ENCODE data around the gene DLG2. TPM values are rescaled to one million over a fixed set of nuclear protein-coding genes. Genes with fewer than 3 reads are reported as not detected.
"Not testable (repeated sequence)": the region's sequence is repeated elsewhere in the genome, so short reads cannot be mapped to it uniquely, and the experiment has no call there.

Gene DLG2
- total RNA-seq, 2 experiments from 2014 or later = 6.9 to 8.2 TPM

GRCh38 chr11:85658180-85658579 is 31.0 kb upstream of the DLG2 start:
- Histone ChIP-seq H3K36me3 (ENCODE audit: insufficient read depth, low read length) (peaks cover 94% of the 10 kb centered on the region), H3K9me3 (ENCODE audit: low read length) (no peaks in the 10 kb centered on the region), H2AFZ (ENCODE audit: low read length) (no peak overlapping the region), H3K4me1 (ENCODE audit: insufficient read depth, low read length, poor library complexity, severe bottlenecking) (peaks cover 26% of the 10 kb centered on the region), H4K20me1 (ENCODE audit: insufficient read depth, low read length) (peaks cover 70% of the 10 kb centered on the region), H3K79me2 (ENCODE audit: insufficient read depth, low read depth, low read length) (peaks cover 82% of the 10 kb centered on the region), H3K9me2 (ENCODE audit: insufficient read depth, low read length) (no peaks in the 10 kb centered on the region), H3K4me3 (ENCODE audit: low read depth, low read length, poor library complexity, severe bottlenecking) (no peak overlapping the region), H3K4me2 (ENCODE audit: low read length) (0 out of 2 replicates have a peak overlapping the region, but pooled peaks have one; percentile 9), H3K27ac (ENCODE audit: low read depth, low read length, poor library complexity, severe bottlenecking) (no peak overlapping the region)
- ChIA-PET CTCF (ENCODE audit: unreplicated experiment) (no interaction called here), POLR2A (interaction anchor here (1.6 to 6.8 kb wide), 2 partner anchors 10 to 27 kb away, joined by 4 to 94 read pairs; partner anchors contain the start of gene TMEM126A)
- TF ChIP-seq CTCF (conservative IDR thresholded peaks at IDR 0.05; ENCODE audit: low read length) (no peak), EZH2phosphoT487 (IDR thresholded peaks at IDR 0.05; ENCODE audit: borderline replicate concordance, low read depth, low read length) (no peak)
- no peak for DNase-seq (ENCODE audit: low spot score)
- BruUV-seq (replicated peaks) = no TSS peak
- intact Hi-C loops (cut with micrococcal nuclease; ENCODE audit: unreplicated experiment) = no loop called here

GRCh38 chr11:85656777-85657176 is 29.6 kb upstream of the DLG2 start:
- no peak overlapping the region for H3K4me3 ChIP-seq (ENCODE audit: low read depth, low read length, poor library complexity, severe bottlenecking)
- H3K9me2 ChIP-seq (ENCODE audit: insufficient read depth, low read length) = no peaks in the 10 kb centered on the region
- no peak overlapping the region for H2AFZ ChIP-seq (ENCODE audit: low read length)
- peaks cover 90% of the 10 kb centered on the region for H3K36me3 ChIP-seq (ENCODE audit: insufficient read depth, low read length)
- intact Hi-C loops (cut with micrococcal nuclease; ENCODE audit: unreplicated experiment) = no loop called here
- H3K27ac ChIP-seq (ENCODE audit: low read depth, low read length, poor library complexity, severe bottlenecking) = no peak overlapping the region
- peaks cover 68% of the 10 kb centered on the region for H3K79me2 ChIP-seq (ENCODE audit: insufficient read depth, low read depth, low read length)
- H3K4me2 ChIP-seq (ENCODE audit: low read length) = no peak overlapping the region
- no TSS peak for BruUV-seq (replicated peaks)
- no peaks in the 10 kb centered on the region for H3K9me3 ChIP-seq (ENCODE audit: low read length)
- ChIA-PET POLR2A (interaction anchor here (1.3 to 6.8 kb wide), 3 partner anchors 9 to 355 kb away, joined by 3 to 94 read pairs (median 4); partner anchors contain the start of gene TMEM126A), CTCF (ENCODE audit: unreplicated experiment) (interaction anchor here (1.0 kb wide), 1 partner anchor 9 kb away, joined by 4 read pairs; the partner anchor contains the start of gene TMEM126A)
- H3K4me1 ChIP-seq (ENCODE audit: insufficient read depth, low read length, poor library complexity, severe bottlenecking) = peaks cover 26% of the 10 kb centered on the region
- no peak for TF ChIP-seq EZH2phosphoT487 (IDR thresholded peaks at IDR 0.05; ENCODE audit: borderline replicate concordance, low read depth, low read length)
- TF ChIP-seq CTCF (conservative IDR thresholded peaks at IDR 0.05; ENCODE audit: low read length) = no peak
- DNase-seq (ENCODE audit: low spot score) = no peak
- peaks cover 60% of the 10 kb centered on the region for H4K20me1 ChIP-seq (ENCODE audit: insufficient read depth, low read length)

GRCh38 chr11:85654343-85654742 is 27.2 kb upstream of the DLG2 start:
- CTCF ChIA-PET (ENCODE audit: unreplicated experiment); BruUV-seq (replicated peaks): not testable (repeated sequence)

More at GRCh38 chr11:85654343-85654742, 27.2 kb upstream of the DLG2 start:
- H3K4me3 ChIP-seq (ENCODE audit: low read depth, low read length, poor library complexity, severe bottlenecking); H3K27ac ChIP-seq (ENCODE audit: low read depth, low read length, poor library complexity, severe bottlenecking); intact Hi-C loops (cut with micrococcal nuclease; ENCODE audit: unreplicated experiment); DNase-seq (ENCODE audit: low spot score); H2AFZ ChIP-seq (ENCODE audit: low read length); H3K9me3 ChIP-seq (ENCODE audit: low read length); H3K9me2 ChIP-seq (ENCODE audit: insufficient read depth, low read length); POLR2A ChIA-PET; H3K4me2 ChIP-seq (ENCODE audit: low read length); H3K4me1 ChIP-seq (ENCODE audit: insufficient read depth, low read length, poor library complexity, severe bottlenecking): not testable (repeated sequence)
- Histone ChIP-seq H3K79me2 (ENCODE audit: insufficient read depth, low read depth, low read length) (peaks cover 53% of the 10 kb centered on the region), H3K36me3 (ENCODE audit: insufficient read depth, low read length) (peaks cover 79% of the 10 kb centered on the region), H4K20me1 (ENCODE audit: insufficient read depth, low read length) (peaks cover 37% of the 10 kb centered on the region)
